HFFc6 (cell line): Measurements from ENCODE around the gene LZTS3. TPM values are rescaled to one million over a fixed set of nuclear protein-coding genes. Genes with fewer than 3 reads are reported as not detected.
"Not testable (repeated sequence)": the region's sequence is repeated elsewhere in the genome, so short reads cannot be mapped to it uniquely, and the experiment has no call there.

Experiments
- DNase-seq: peaks from one replicate; pipeline ENCODE4 v3.0.0-alpha.2; 2018
- H3K27ac Mint-ChIP-seq: 2 replicates; pipeline ENCODE4 v1.8.0; 2020; ENCODE audit warnings: mild to moderate bottlenecking, mixed read lengths
- H3K27me3 Mint-ChIP-seq: 2 replicates; pipeline ENCODE4 v1.8.0; 2021; ENCODE audit warnings: mild to moderate bottlenecking, moderate library complexity, mixed read lengths; ENCODE audit not compliant: insufficient read depth
- H3K36me3 Mint-ChIP-seq: 2 replicates; pipeline ENCODE4 v1.8.0; 2021; ENCODE audit warnings: low read depth, mixed read lengths
- H3K4me1 Mint-ChIP-seq: 2 replicates; pipeline ENCODE4 v1.8.0; 2020; ENCODE audit warnings: low read depth, mixed read lengths
- H3K4me3 Mint-ChIP-seq: 2 replicates; pipeline ENCODE4 v1.8.0; 2020; ENCODE audit warnings: mild to moderate bottlenecking, moderate library complexity, mixed read lengths
- H3K9me3 Mint-ChIP-seq: 2 replicates; pipeline ENCODE4 v1.8.0; 2020; ENCODE audit warnings: mild to moderate bottlenecking, mixed read lengths
- total RNA-seq, 6 experiments: library from RNA; stranded (reverse); fragmentation: NEBNext Ultra II Directional; extraction: Animal tissue kit (Norgen Biotek cat#: 25700); gene quantifications; 2 replicates in 1 of 6; 3 replicates in 5 of 6; pipeline ENCODE4 v1.2.3, GENCODE V29; 2021
- TF ChIP-seq, protein P1 (sequence below): fragments of 200-600 bp; sonication (generic); IDR thresholded peaks from 2 replicates; pipeline ENCODE4 v1.5.0; 2021; ENCODE audit warnings: antibody characterized with exemption, mild to moderate bottlenecking

Gene LZTS3
- total RNA-seq, 6 experiments from 2014 or later = 2.7 to 6.1 (median 3.0) TPM

DNA sequence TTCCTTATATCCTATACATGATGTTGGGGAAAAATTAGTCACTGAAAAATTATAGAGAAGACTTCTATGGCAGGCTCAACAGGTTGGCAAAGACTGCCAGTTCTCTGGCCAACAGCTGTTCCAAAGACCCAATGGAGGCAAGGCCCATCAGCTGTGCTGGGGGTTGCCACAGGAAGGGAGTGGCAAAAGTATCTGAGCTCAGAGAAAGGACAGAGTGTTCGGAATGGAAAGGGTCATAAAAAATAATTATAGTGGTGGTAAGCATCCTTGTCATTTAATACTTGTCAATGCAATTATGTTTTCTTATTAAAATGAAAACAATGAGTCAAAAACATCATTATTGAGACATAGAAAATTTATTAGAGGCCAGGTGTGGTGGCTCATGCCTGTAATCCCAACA lies 49.8 kb downstream of the LZTS3 start:
- H3K9me3 Mint-ChIP-seq = peaks cover 4% of the 10 kb centered on the region; the same call in 1 of the 2 replicates
- H3K27ac Mint-ChIP-seq = no peak overlapping the region
- DNase-seq = no peak
- peaks cover 4% of the 10 kb centered on the region for H3K36me3 Mint-ChIP-seq
- no peak overlapping the region for H3K4me3 Mint-ChIP-seq
- peaks cover 5% of the 10 kb centered on the region; the same call in 1 of the 2 replicates for H3K27me3 Mint-ChIP-seq
- peaks cover 10% of the 10 kb centered on the region for H3K4me1 Mint-ChIP-seq
- TF ChIP-seq, protein P1, sequence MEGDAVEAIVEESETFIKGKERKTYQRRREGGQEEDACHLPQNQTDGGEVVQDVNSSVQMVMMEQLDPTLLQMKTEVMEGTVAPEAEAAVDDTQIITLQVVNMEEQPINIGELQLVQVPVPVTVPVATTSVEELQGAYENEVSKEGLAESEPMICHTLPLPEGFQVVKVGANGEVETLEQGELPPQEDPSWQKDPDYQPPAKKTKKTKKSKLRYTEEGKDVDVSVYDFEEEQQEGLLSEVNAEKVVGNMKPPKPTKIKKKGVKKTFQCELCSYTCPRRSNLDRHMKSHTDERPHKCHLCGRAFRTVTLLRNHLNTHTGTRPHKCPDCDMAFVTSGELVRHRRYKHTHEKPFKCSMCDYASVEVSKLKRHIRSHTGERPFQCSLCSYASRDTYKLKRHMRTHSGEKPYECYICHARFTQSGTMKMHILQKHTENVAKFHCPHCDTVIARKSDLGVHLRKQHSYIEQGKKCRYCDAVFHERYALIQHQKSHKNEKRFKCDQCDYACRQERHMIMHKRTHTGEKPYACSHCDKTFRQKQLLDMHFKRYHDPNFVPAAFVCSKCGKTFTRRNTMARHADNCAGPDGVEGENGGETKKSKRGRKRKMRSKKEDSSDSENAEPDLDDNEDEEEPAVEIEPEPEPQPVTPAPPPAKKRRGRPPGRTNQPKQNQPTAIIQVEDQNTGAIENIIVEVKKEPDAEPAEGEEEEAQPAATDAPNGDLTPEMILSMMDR = no peak

DNA sequence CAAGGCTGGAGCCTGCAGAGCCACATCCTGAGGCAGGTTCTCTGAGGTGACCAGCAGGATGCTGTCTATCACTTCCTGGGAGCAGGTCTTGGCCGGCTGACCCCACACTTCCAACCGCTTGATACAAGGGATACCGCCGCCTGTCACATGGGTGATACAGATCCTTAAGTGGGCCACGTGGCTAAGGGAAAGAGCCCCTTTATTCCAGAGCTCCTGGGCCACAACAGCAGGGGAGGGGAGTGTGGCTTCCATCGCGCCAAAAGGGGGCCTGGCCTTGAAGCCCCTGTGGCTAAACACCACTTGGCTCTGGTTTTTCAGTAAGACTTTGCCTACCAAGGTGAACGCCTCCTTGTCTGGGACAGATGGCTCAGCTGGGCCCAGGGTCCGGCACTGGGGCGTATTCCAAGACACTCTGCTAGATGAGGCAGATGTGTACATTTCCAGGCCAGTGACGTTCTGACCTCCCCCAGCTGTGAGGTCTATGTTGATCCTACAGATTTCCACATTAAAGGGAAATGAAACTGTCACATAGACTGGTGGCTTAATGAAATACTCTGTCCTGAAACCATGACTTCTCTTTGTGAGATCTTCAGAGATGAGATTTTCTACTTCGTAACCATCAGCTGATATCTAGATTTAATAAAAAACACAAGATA lies 51.3 kb downstream of the LZTS3 start:
- DNase-seq = no peak
- Mint-ChIP-seq H3K27ac (no peak overlapping the region), H3K27me3 (peaks cover 5% of the 10 kb centered on the region; the same call in 1 of the 2 replicates), H3K9me3 (peaks cover 4% of the 10 kb centered on the region; the same call in 1 of the 2 replicates), H3K4me3 (no peak overlapping the region), H3K4me1 (peaks cover 10% of the 10 kb centered on the region), H3K36me3 (peaks cover 4% of the 10 kb centered on the region)
- TF ChIP-seq, protein P1 = no peak

DNA sequence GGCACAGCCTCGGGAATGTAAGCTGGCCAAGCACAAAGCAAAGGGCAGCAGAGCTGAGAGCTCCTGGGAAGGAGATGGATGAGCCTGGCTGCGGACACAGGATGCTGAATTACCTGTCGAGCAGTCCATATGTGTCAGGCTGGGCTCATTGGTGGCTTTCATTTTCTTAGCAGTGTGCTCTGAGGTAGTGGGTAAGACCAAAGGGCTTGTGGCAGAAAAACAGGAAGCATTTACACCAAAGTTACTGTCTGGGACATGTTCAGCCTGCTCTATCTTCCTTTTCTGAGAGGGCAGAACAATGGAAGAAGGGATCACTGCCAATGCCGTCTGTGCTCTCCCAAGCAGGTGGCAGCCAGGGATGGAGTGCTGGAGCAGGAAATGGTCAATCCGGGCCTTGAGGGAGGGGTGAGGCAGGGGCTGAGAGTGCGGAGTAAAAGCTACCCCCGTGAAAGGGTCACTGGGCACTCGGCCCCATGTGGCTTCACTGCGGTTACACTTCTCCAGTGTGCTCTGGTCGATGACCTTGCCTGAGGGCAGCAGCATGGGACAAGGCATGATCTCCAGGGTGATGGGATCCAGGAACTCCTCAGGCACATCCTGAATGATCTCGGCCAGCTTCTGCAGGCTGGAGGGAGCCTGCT lies 52.0 kb downstream of the LZTS3 start:
- peaks cover 10% of the 10 kb centered on the region for H3K4me1 Mint-ChIP-seq
- H3K4me3 Mint-ChIP-seq = no peak overlapping the region
- H3K9me3 Mint-ChIP-seq = peaks cover 4% of the 10 kb centered on the region; the same call in 1 of the 2 replicates
- no peak for DNase-seq
- H3K36me3 Mint-ChIP-seq = peaks cover 4% of the 10 kb centered on the region
- TF ChIP-seq, protein P1 = no peak
- peaks cover 5% of the 10 kb centered on the region; the same call in 1 of the 2 replicates for H3K27me3 Mint-ChIP-seq
- no peak overlapping the region for H3K27ac Mint-ChIP-seq

DNA sequence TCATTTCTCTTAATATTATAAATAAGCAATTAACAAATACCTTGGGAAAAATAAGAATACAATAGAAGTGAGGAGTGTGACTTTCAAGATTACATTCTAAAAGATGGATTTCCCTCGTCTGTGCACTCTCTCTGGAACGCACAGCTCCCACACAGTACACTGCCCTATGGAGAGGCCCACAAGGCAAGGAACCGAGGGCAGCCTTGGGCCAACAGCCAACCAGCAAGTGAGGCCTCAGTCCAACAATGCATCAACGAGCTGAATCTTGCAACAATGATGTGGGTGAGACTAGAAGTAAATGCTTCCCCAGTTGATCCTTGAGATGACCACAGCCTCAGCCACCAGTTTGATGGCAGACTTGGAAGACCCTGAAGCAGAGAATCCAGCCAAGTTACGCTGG lies 54.3 kb downstream of the LZTS3 start:
- DNase-seq = no peak
- H3K4me3 Mint-ChIP-seq = no peak overlapping the region
- peaks cover 4% of the 10 kb centered on the region; the same call in 1 of the 2 replicates for H3K9me3 Mint-ChIP-seq
- no peak overlapping the region for H3K27ac Mint-ChIP-seq
- TF ChIP-seq, protein P1 = no peak
- H3K4me1 Mint-ChIP-seq = peaks cover 10% of the 10 kb centered on the region
- peaks cover 4% of the 10 kb centered on the region for H3K36me3 Mint-ChIP-seq
- H3K27me3 Mint-ChIP-seq = peaks cover 5% of the 10 kb centered on the region; the same call in 1 of the 2 replicates

DNA sequence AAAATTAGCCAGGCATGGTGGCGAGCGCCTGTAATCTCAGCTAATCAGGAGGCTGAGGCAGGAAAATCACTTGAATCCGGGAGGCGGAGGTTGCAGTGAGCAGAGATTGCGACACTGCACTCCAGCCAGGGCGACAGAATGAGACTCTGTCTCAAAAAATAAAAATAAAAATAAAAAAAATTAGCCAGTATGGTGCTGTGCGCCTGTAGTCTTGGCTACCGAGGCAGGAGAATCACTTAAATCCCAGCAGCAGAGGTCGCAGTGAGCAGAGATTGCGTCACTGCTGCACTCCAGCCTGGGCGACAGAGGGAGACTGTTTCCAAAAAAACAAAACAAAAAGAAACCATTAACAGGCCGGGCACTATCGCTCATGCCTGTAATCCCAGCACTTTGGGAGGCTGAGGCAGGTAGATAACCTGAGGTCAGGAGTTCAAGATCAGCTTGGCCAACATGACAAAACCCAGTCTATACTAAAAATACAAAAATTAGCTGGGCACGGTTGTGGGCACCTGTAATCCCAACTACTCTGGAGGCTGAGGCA lies 55.4 kb downstream of the LZTS3 start:
- H3K4me1 Mint-ChIP-seq, H3K36me3 Mint-ChIP-seq, H3K9me3 Mint-ChIP-seq, H3K27me3 Mint-ChIP-seq, H3K4me3 Mint-ChIP-seq: not testable (repeated sequence)
- TF ChIP-seq, protein P1 = peak; percentile 78
- peak overlapping the region; percentile 61; the same call in 1 of the 2 replicates for H3K27ac Mint-ChIP-seq
- DNase-seq = peak; percentile 73
